WTC11 (cell line): ENCODE data around the gene CNPY4.

Experiments
- ATF3 ChIP-seq: sonication (generic); formaldehyde crosslinking; conservative IDR thresholded peaks from 2 replicates; pipeline ENCODE4 v1.8.1; 2022; ENCODE audit warnings: mild to moderate bottlenecking, missing genetic modification reagents
- CREB1 ChIP-seq: sonication (generic); formaldehyde crosslinking; IDR thresholded peaks from 2 replicates; pipeline ENCODE4 v1.8.0; 2023; ENCODE audit warnings: mild to moderate bottlenecking, missing genetic modification reagents
- CTCF ChIP-seq: fragments of 200-600 bp; IDR thresholded peaks from 2 replicates; pipeline ENCODE4 v1.8.0; 2022; ENCODE audit warnings: antibody characterized with exemption
- ESRRA ChIP-seq: sonication (generic); formaldehyde crosslinking; IDR thresholded peaks from 2 replicates; pipeline ENCODE4 v1.8.1; 2022; ENCODE audit warnings: mild to moderate bottlenecking, missing genetic modification reagents, borderline replicate concordance
- ETV6 ChIP-seq: sonication (generic); formaldehyde crosslinking; IDR thresholded peaks from 2 replicates; pipeline ENCODE4 v1.8.1; 2022; ENCODE audit warnings: mild to moderate bottlenecking, missing genetic modification reagents
- JUN ChIP-seq: sonication (generic); formaldehyde crosslinking; IDR thresholded peaks from 2 replicates; pipeline ENCODE4 v1.8.0; 2023; ENCODE audit warnings: mild to moderate bottlenecking, missing genetic modification reagents
- NFE2L1 ChIP-seq: sonication (generic); formaldehyde crosslinking; IDR thresholded peaks from 2 replicates; pipeline ENCODE4 v1.8.1; 2023; ENCODE audit warnings: missing genetic modification reagents
- NR1H2 ChIP-seq: sonication (generic); formaldehyde crosslinking; IDR thresholded peaks from 2 replicates; pipeline ENCODE4 v1.9.0; 2021; ENCODE audit warnings: mild to moderate bottlenecking, moderate library complexity, missing genetic modification reagents

- TF ChIP-seq ESRRA (CRISPR knock-in tag) (no peak), ATF3 (CRISPR knock-in tag) (no peak), CTCF (no peak), NR1H2 (CRISPR knock-in tag) (no peak), CREB1 (CRISPR knock-in tag) (no peak), ETV6 (CRISPR knock-in tag) (no peak), JUN (CRISPR knock-in tag) (no peak), NFE2L1 (CRISPR knock-in tag) (no peak)
These were observed 28.7 kb upstream of the CNPY4 start for GRCh38 chr7:100090527-100091410.
